ENCODE measurements around the gene MRPS7. TPM values are rescaled to one million over a fixed set of nuclear protein-coding genes. Genes with fewer than 3 reads are reported as not detected.

MRPS7 gene
- polyA plus RNA-seq, 2 of the 4 experiments (the other 2 are of a cell fraction), result 144 to 163 TPM

GRCh38 chr17:75241143-75241430, 20.6 kb upstream of the MRPS7 start:
- ChIA-PET POLR2A (interaction anchor here (2.0 kb wide), 1 partner anchor 20 kb away, joined by 13 read pairs; the partner anchor contains the start of genes GGA3 and MRPS7), CTCF (interaction anchor here (0.6 to 9.8 kb wide), 19 partner anchors 8 to 320 kb away, joined by 3 to 223 read pairs (median 13); partner anchors contain the start of genes ARMC7, GGA3, MIF4GD and MRPS7)
- ATAC-seq, result no peak
- TF ChIP-seq, protein P1, sequence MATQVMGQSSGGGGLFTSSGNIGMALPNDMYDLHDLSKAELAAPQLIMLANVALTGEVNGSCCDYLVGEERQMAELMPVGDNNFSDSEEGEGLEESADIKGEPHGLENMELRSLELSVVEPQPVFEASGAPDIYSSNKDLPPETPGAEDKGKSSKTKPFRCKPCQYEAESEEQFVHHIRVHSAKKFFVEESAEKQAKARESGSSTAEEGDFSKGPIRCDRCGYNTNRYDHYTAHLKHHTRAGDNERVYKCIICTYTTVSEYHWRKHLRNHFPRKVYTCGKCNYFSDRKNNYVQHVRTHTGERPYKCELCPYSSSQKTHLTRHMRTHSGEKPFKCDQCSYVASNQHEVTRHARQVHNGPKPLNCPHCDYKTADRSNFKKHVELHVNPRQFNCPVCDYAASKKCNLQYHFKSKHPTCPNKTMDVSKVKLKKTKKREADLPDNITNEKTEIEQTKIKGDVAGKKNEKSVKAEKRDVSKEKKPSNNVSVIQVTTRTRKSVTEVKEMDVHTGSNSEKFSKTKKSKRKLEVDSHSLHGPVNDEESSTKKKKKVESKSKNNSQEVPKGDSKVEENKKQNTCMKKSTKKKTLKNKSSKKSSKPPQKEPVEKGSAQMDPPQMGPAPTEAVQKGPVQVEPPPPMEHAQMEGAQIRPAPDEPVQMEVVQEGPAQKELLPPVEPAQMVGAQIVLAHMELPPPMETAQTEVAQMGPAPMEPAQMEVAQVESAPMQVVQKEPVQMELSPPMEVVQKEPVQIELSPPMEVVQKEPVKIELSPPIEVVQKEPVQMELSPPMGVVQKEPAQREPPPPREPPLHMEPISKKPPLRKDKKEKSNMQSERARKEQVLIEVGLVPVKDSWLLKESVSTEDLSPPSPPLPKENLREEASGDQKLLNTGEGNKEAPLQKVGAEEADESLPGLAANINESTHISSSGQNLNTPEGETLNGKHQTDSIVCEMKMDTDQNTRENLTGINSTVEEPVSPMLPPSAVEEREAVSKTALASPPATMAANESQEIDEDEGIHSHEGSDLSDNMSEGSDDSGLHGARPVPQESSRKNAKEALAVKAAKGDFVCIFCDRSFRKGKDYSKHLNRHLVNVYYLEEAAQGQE (IDR thresholded peaks at IDR 0.05), result no peak
- TF ChIP-seq RARB (CRISPR knock-in tag; IDR thresholded peaks at IDR 0.05), result no peak
- no peak for TF ChIP-seq FOSL2 (IDR thresholded peaks at IDR 0.05)
- TF ChIP-seq FOSL2 (CRISPR knock-in tag; IDR thresholded peaks at IDR 0.05), result no peak
- no peak for TF ChIP-seq SREBF2 (IDR thresholded peaks at IDR 0.05)
- no peak for TF ChIP-seq HEYL (CRISPR knock-in tag; IDR thresholded peaks at IDR 0.05)
- TF ChIP-seq ZC3H11A (IDR thresholded peaks at IDR 0.05), result no peak
- H3K9me3 ChIP-seq, result no peaks in the 10 kb centered on the region
- no peak overlapping the region for H3K4me3 ChIP-seq
- H3K4me2 ChIP-seq, result no peak overlapping the region
- DNase-seq (ENCODE audit: low read depth in 1 of 2, low spot score in 1 of 2), result no peak
- H3K4me1 ChIP-seq, result 0 out of 3 replicates have a peak, but pooled peaks cover 6% of the 10 kb centered on the region
- WGBS (ENCODE audit: missing lambda C conversion rate), result 82% methylated on average over 7 of the region's 7 CpGs
- FAIRE-seq, result no peak
- no peak overlapping the region for H3K27ac ChIP-seq

DNA sequence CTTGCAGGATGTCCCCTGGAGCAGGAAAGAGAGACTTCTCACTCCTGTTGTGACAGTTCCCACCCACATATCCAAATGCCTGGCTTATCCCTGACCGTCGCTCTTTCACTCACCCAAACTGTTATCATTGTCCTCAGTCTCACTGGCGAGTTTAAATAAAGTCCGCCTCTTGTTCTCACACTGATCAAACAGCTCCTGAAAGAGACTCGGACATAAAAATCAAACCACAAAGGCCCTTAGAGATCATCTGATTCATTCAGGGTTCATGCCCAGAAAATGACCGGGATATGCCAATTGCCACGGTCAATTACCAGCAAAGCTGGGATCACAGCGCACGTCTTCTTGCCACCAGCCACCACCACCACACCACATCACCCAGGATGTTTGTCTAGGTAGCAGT, 20.2 kb upstream of the MRPS7 start:
- ChIA-PET POLR2A (no interaction called here), CTCF (interaction anchor here (1.4 to 9.8 kb wide), 12 partner anchors 8 to 181 kb away, joined by 5 to 223 read pairs (median 58); partner anchors contain the start of genes ARMC7, GGA3, MIF4GD and MRPS7)
- Histone ChIP-seq H3K27ac (no peak overlapping the region), H3K4me3 (no peak overlapping the region), H3K4me1 (0 out of 3 replicates have a peak, but pooled peaks cover 6% of the 10 kb centered on the region), H3K9me3 (no peaks in the 10 kb centered on the region), H3K4me2 (no peak overlapping the region)
- FAIRE-seq, result no peak
- no peak for TF ChIP-seq HOXA7 (CRISPR knock-in tag; IDR thresholded peaks at IDR 0.05)
- TF ChIP-seq ELK1 (IDR thresholded peaks at IDR 0.05; ENCODE audit: low read depth, low read length), result no peak
- TF ChIP-seq FOXS1 (CRISPR knock-in tag; IDR thresholded peaks at IDR 0.05), result no peak
- TF ChIP-seq, protein P1 (IDR thresholded peaks at IDR 0.05), result no peak
- TF ChIP-seq RCOR1 (IDR thresholded peaks at IDR 0.05; ENCODE audit: low read depth, low read length), result no peak
- TF ChIP-seq MAZ (IDR thresholded peaks at IDR 0.05; ENCODE audit: borderline replicate concordance, low read depth, low read length), result no peak
- TF ChIP-seq, protein P2, sequence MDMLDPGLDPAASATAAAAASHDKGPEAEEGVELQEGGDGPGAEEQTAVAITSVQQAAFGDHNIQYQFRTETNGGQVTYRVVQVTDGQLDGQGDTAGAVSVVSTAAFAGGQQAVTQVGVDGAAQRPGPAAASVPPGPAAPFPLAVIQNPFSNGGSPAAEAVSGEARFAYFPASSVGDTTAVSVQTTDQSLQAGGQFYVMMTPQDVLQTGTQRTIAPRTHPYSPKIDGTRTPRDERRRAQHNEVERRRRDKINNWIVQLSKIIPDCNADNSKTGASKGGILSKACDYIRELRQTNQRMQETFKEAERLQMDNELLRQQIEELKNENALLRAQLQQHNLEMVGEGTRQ (IDR thresholded peaks at IDR 0.05), result no peak
- no peak for TF ChIP-seq RARB (CRISPR knock-in tag; IDR thresholded peaks at IDR 0.05)
- 94% methylated on average over 9 of the region's 9 CpGs for WGBS (ENCODE audit: missing lambda C conversion rate)
- no peak for ATAC-seq
- DNase-seq (ENCODE audit: low read depth in 1 of 2, low spot score in 1 of 2), result no peak
